Measurements from ENCODE around the gene USP24.

GRCh38 chr1:55232448-55233144 is 17.4 kb upstream of the USP24 start:
- TF ChIP-seq, protein P1, sequence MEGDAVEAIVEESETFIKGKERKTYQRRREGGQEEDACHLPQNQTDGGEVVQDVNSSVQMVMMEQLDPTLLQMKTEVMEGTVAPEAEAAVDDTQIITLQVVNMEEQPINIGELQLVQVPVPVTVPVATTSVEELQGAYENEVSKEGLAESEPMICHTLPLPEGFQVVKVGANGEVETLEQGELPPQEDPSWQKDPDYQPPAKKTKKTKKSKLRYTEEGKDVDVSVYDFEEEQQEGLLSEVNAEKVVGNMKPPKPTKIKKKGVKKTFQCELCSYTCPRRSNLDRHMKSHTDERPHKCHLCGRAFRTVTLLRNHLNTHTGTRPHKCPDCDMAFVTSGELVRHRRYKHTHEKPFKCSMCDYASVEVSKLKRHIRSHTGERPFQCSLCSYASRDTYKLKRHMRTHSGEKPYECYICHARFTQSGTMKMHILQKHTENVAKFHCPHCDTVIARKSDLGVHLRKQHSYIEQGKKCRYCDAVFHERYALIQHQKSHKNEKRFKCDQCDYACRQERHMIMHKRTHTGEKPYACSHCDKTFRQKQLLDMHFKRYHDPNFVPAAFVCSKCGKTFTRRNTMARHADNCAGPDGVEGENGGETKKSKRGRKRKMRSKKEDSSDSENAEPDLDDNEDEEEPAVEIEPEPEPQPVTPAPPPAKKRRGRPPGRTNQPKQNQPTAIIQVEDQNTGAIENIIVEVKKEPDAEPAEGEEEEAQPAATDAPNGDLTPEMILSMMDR (IDR thresholded peaks at IDR 0.05) = no peak
- no peak for TF ChIP-seq EZH2 (IDR thresholded peaks at IDR 0.05)
